AG09309 (cell line): Measurements from ENCODE around the gene TADA2A.

ENCODE experiments used
- DNase-seq: peaks from one replicate; pipeline ENCODE4 v3.0.0-alpha.2; 2010; ENCODE audit warnings: low read depth
- H3K4me3 ChIP-seq: 2 replicates; pipeline ENCODE4 v1.5.1; 2011; ENCODE audit warnings: mild to moderate bottlenecking, low read depth, low read length, moderate library complexity; ENCODE audit not compliant: control insufficient read depth
- TF ChIP-seq, protein P1 (sequence below): IDR thresholded peaks from 2 replicates; pipeline ENCODE4 v1.5.1; 2011; ENCODE audit warnings: mild to moderate bottlenecking, low read depth, low read length, inconsistent platforms; ENCODE audit not compliant: insufficient read depth, control insufficient read depth; ENCODE audit errors: missing control alignments

The TADA2A gene

DNA sequence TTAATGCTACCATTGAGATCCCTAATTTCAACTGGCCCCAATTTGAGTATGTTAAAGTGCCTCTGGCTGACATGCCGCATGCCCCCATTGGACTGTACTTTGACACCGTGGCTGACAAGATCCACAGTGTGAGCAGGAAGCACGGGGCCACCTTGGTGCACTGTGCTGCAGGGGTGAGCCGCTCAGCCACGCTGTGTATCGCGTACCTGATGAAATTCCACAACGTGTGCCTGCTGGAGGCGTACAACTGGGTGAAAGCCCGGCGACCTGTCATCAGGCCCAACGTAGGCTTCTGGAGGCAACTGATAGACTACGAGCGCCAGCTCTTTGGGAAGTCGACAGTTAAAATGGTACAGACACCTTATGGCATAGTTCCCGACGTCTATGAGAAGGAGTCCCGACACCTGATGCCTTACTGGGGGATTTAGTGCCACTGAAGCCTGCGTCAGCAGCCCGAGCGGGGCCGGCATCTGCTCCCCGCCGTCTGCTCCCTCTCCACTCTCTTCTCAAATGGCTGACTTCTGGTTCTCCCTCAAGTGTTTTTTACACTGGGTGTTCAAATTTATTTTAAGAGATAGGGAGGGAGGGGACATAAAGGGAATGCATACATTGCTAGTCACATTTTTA is 105.9 kb downstream of the TADA2A start:
- TF ChIP-seq, protein P1, sequence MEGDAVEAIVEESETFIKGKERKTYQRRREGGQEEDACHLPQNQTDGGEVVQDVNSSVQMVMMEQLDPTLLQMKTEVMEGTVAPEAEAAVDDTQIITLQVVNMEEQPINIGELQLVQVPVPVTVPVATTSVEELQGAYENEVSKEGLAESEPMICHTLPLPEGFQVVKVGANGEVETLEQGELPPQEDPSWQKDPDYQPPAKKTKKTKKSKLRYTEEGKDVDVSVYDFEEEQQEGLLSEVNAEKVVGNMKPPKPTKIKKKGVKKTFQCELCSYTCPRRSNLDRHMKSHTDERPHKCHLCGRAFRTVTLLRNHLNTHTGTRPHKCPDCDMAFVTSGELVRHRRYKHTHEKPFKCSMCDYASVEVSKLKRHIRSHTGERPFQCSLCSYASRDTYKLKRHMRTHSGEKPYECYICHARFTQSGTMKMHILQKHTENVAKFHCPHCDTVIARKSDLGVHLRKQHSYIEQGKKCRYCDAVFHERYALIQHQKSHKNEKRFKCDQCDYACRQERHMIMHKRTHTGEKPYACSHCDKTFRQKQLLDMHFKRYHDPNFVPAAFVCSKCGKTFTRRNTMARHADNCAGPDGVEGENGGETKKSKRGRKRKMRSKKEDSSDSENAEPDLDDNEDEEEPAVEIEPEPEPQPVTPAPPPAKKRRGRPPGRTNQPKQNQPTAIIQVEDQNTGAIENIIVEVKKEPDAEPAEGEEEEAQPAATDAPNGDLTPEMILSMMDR = no peak
- no peak overlapping the region for H3K4me3 ChIP-seq
- DNase-seq = no peak

DNA sequence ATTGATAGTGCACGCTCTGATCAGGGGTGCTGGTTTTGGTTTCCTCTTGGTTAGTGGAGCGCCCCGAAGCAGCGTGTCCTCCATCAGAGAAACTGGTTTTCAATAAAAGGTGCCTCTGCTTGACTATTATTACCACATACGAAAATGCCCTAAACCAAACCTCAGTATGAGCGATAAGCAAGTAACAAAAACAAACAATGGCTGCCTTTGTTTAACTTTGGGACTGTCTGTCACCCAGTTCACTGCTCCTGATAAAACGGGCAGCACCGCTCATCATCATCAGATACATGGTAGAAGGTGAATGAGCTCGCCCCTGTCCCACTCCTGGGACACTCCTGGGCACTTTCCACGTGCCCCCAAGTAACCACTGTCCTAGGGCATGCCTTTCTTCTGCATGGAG is 107.0 kb downstream of the TADA2A start:
- TF ChIP-seq, protein P1 = no peak
- H3K4me3 ChIP-seq = no peak overlapping the region
- DNase-seq = no peak

DNA sequence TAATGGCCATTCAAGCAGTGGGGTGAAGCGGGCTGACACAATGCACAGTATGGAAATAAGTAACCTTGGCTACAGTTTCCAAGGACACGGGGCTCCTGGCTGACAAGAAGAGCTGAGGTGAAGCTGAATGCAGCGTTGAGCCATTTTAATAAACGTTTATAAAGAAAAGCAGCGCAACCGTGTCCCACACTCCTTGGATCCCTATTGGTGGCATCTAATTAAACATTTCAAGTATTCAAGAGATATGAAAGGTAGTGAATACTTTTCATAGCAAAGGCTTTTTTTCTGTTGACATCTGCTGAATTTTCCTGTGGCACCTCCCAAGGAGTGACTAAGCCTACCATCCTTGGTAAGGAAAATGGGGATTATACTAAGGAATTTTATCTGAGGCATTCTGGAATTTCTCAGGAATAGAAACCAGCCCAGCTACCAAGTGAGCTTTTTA is 109.5 kb downstream of the TADA2A start:
- no peak for DNase-seq
- TF ChIP-seq, protein P1 = no peak
- H3K4me3 ChIP-seq = no peak overlapping the region

DNA sequence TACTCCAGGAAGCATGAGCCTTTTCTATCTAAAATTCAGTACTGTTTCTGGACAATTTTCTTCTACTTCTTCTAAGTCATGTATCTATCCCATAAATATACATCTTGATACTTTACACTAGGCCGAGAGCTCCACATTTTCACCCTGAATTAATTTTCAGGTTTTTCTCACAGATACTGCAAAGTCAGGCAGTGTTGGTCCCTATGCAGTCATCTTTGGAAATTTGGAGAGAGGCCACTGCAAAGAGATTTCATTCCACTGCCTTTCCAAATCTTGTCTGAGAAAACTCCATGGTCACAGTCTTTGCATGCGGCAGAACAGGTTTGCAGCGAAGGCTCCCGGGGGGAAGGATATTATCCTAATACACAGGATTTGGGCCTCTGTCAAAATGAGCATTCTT is 111.2 kb downstream of the TADA2A start:
- DNase-seq = no peak
- H3K4me3 ChIP-seq = no peak overlapping the region
- TF ChIP-seq, protein P1 = no peak

DNA sequence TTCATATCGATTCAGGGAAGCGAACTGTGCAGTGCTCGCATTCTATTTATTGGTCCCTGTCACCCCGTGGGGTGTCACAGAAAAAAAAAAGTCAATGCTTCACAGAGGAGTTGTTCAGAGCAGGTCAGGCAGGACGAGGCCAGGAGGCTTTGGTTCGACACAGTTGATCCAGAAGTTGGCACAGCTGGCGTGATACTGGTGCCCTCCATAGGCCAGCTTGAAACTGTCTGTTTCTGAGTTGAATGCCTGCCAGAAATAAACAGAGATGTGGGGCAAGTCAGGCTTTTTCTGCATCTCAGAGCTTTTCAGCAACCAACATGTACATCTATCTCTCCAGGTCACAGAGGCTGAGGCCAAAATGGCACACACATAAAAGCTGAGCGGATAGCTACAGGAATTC is 112.1 kb downstream of the TADA2A start:
- TF ChIP-seq, protein P1 = no peak
- DNase-seq = no peak

DNA sequence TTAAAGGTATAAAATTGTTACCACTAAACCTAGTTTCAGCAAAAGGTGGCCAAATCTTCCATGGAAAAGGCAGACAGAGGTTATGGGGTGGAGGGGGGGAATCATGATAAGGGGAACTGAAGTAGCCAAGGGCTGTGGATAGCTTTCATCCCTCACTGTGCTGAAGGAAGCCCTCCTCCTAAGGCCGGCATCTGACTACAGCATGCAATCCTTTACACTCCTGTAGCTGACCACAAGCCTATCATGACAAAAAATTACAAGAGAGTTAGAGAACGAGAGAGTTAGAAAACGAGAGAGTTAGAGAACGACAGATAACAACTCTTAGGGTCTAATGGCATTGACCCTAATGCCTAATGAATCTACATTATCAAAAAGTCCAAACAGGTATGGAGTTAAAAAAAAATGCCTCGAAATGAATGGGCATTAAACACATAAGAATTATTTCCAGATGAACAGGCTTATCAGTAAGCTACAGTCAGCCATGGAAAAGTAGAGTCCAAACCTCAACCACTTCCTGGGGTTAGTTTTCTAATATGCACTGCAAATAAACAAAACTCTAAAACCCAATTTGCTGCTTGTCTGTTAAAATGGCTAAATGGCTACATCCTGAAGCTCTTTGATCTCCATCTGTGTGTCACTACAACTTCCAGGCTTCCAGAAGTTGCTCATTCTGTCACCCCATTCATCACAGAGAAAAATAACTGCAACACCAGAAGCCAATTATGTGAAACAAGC is 112.7 kb downstream of the TADA2A start:
- TF ChIP-seq, protein P1 = no peak
- DNase-seq = no peak
- H3K4me3 ChIP-seq = no peak overlapping the region

More for the DNA sequence above, 112.1 kb downstream of the TADA2A start:
- no peak overlapping the region for H3K4me3 ChIP-seq
